Activated CD8-positive, alpha-beta T cell treated with anti-CD3 and anti-CD28 coated beads, Interleukin-2, amount 10 ng/mL, durations not matched to agents 7 days and 5 days (primary cell): ENCODE results near the gene PATZ1. TPM values are rescaled to one million over a fixed set of nuclear protein-coding genes. Genes with fewer than 3 reads are reported as not detected.

Experiments used
- ATAC-seq: fragments of 150-1000 bp; cut with Tn5 transposase; one replicate; pipeline ENCODE4 v1.10.0; 2021; ENCODE audit warnings: moderate library complexity
- CTCF ChIA-PET: fragments of 350-600 bp; sonication (Branson Sonifier 250); formaldehyde crosslinking; loops from one replicate; lab custom pipeline; 2021; ENCODE audit warnings: antibody characterized with exemption; lab: Charles Lee
- POLR2A ChIA-PET: fragments of 350-600 bp; sonication (Branson Sonifier 250); formaldehyde crosslinking; loops from one replicate; lab custom pipeline; 2021; ENCODE audit warnings: antibody characterized with exemption; lab: Charles Lee
- DNase-seq: peaks from one replicate; pipeline ENCODE4 v3.0.0-alpha.2; 2020
- H3K27ac Mint-ChIP-seq: one replicate; pipeline ENCODE4 v1.8.0; 2021; ENCODE audit warnings: mild to moderate bottlenecking, mixed read lengths
- H3K27me3 Mint-ChIP-seq: one replicate; pipeline ENCODE4 v1.8.0; 2021; ENCODE audit warnings: low read depth, mixed read lengths
- H3K36me3 Mint-ChIP-seq: one replicate; pipeline ENCODE4 v1.8.0; 2021; ENCODE audit warnings: low read depth, mixed read lengths
- H3K4me1 Mint-ChIP-seq: one replicate; pipeline ENCODE4 v1.8.0; 2021; ENCODE audit warnings: low read depth, mixed read lengths
- H3K4me3 Mint-ChIP-seq: one replicate; pipeline ENCODE4 v1.8.0; 2021; ENCODE audit warnings: mild to moderate bottlenecking, mixed read lengths
- H3K9me3 Mint-ChIP-seq: one replicate; pipeline ENCODE4 v1.8.0; 2022; ENCODE audit warnings: mixed read lengths; ENCODE audit not compliant: insufficient read depth
- total RNA-seq, 2 experiments: library from RNA; stranded (reverse); gene quantifications; one replicate each; pipeline ENCODE4 v1.2.3, GENCODE V29; 2021

The PATZ1 gene
- total RNA-seq, 2 experiments from 2014 or later: 31.0 to 31.6 TPM

GRCh38 chr22:31343235-31344191 lies 2.6 kb downstream of the PATZ1 start:
- peaks cover 48% of the 10 kb centered on the region for H3K36me3 Mint-ChIP-seq
- H3K27me3 Mint-ChIP-seq: no peaks in the 10 kb centered on the region
- DNase-seq (peak; percentile 31), ATAC-seq (no peak)
- peak overlapping the region; percentile 84 for H3K27ac Mint-ChIP-seq
- peak overlapping the region; percentile 83 for H3K4me3 Mint-ChIP-seq
- CTCF ChIA-PET: interaction anchor here (0.7 to 1.3 kb wide), 2 partner anchors 20 to 103 kb away, joined by 3 read pairs; no protein-coding TSS in a partner anchor
- POLR2A ChIA-PET: interaction anchor here (1.4 to 2.6 kb wide), 2 partner anchors 30 to 52 kb away, joined by 4 to 30 read pairs; partner anchors contain the start of gene PIK3IP1
- peaks cover 67% of the 10 kb centered on the region for H3K4me1 Mint-ChIP-seq
- no peaks in the 10 kb centered on the region for H3K9me3 Mint-ChIP-seq

GRCh38 chr22:31342389-31343140 lies 3.6 kb downstream of the PATZ1 start:
- no peaks in the 10 kb centered on the region for H3K27me3 Mint-ChIP-seq
- CTCF ChIA-PET: interaction anchor here (1.3 kb wide), 1 partner anchor 19 kb away, joined by 3 read pairs; no protein-coding TSS in a partner anchor
- peak overlapping the region; percentile 83 for H3K4me3 Mint-ChIP-seq
- peaks cover 69% of the 10 kb centered on the region for H3K4me1 Mint-ChIP-seq
- DNase-seq (no peak), ATAC-seq (no peak)
- peak overlapping the region; percentile 49 for H3K27ac Mint-ChIP-seq
- no peaks in the 10 kb centered on the region for H3K9me3 Mint-ChIP-seq
- POLR2A ChIA-PET: interaction anchor here (0.5 kb wide), 1 partner anchor 149 kb away, joined by 4 read pairs; no protein-coding TSS in a partner anchor
- H3K36me3 Mint-ChIP-seq: peaks cover 53% of the 10 kb centered on the region

GRCh38 chr22:31341386-31342088 lies 4.6 kb downstream of the PATZ1 start:
- CTCF ChIA-PET: no interaction called here
- Mint-ChIP-seq H3K27me3 (no peaks in the 10 kb centered on the region), H3K36me3 (peaks cover 62% of the 10 kb centered on the region), H3K9me3 (no peaks in the 10 kb centered on the region), H3K27ac (no peak overlapping the region), H3K4me1 (peaks cover 74% of the 10 kb centered on the region), H3K4me3 (no peak overlapping the region)
- POLR2A ChIA-PET: no interaction called here
- ATAC-seq (no peak), DNase-seq (no peak)

- H3K27ac Mint-ChIP-seq: no peak overlapping the region
- peaks cover 66% of the 10 kb centered on the region for H3K36me3 Mint-ChIP-seq
- POLR2A ChIA-PET: no interaction called here
- H3K4me3 Mint-ChIP-seq: no peak overlapping the region
- H3K9me3 Mint-ChIP-seq: no peaks in the 10 kb centered on the region
- CTCF ChIA-PET: interaction anchor here (1.2 kb wide), 1 partner anchor 27 kb away, joined by 3 read pairs; no protein-coding TSS in a partner anchor
- no peak for DNase-seq
- ATAC-seq: no peak
- peaks cover 74% of the 10 kb centered on the region for H3K4me1 Mint-ChIP-seq
- H3K27me3 Mint-ChIP-seq: no peaks in the 10 kb centered on the region
These were observed 5.3 kb downstream of the PATZ1 start for GRCh38 chr22:31340765-31341247.

DNA sequence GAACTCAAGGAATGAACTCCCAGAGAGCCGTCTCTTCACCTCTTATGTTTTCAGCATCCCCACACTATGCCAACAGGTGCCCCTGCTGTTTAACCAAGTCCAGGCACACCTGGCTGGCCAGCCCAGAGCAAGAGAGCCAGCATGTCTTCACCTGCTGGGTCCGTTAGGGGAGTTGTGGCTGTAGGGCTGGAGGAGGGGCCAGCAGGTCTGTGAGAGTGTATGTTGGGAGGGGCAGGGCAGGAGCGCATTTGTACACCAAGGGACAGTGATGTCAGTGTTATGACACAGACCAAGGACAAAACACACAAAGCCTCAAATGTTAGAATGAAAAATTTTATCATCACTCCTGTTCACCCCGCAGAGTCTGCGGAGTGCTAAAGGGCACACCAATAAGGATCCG lies 5.8 kb downstream of the PATZ1 start:
- CTCF ChIA-PET: interaction anchor here (1.2 kb wide), 1 partner anchor 27 kb away, joined by 3 read pairs; no protein-coding TSS in a partner anchor
- peaks cover 71% of the 10 kb centered on the region for H3K36me3 Mint-ChIP-seq
- no peaks in the 10 kb centered on the region for H3K27me3 Mint-ChIP-seq
- POLR2A ChIA-PET: no interaction called here
- H3K4me3 Mint-ChIP-seq: no peak overlapping the region
- H3K9me3 Mint-ChIP-seq: no peaks in the 10 kb centered on the region
- H3K27ac Mint-ChIP-seq: peak overlapping the region; percentile 55
- H3K4me1 Mint-ChIP-seq: peaks cover 72% of the 10 kb centered on the region
- ATAC-seq: no peak
- no peak for DNase-seq

GRCh38 chr22:31339148-31339832 lies 6.9 kb downstream of the PATZ1 start:
- Mint-ChIP-seq H3K9me3 (no peaks in the 10 kb centered on the region), H3K27ac (no peak overlapping the region), H3K36me3 (peaks cover 74% of the 10 kb centered on the region), H3K4me3 (no peak overlapping the region), H3K4me1 (peaks cover 63% of the 10 kb centered on the region), H3K27me3 (no peaks in the 10 kb centered on the region)
- DNase-seq: no peak
- POLR2A ChIA-PET: interaction anchor here (1.0 to 2.7 kb wide), 2 partner anchors 7 to 49 kb away, joined by 4 to 10 read pairs; partner anchors contain the start of gene PATZ1
- CTCF ChIA-PET: interaction anchor here (1.3 kb wide), 1 partner anchor 47 kb away, joined by 3 read pairs; the partner anchor contains the start of gene PIK3IP1
- ATAC-seq: no peak

- POLR2A ChIA-PET: interaction anchor here (1.2 to 2.7 kb wide), 2 partner anchors 9 to 47 kb away, joined by 4 to 10 read pairs; partner anchors contain the start of gene PATZ1
- peaks cover 71% of the 10 kb centered on the region for H3K36me3 Mint-ChIP-seq
- H3K9me3 Mint-ChIP-seq: no peaks in the 10 kb centered on the region
- H3K27ac Mint-ChIP-seq: peak overlapping the region; percentile 37
- no peak for DNase-seq
- H3K27me3 Mint-ChIP-seq: no peaks in the 10 kb centered on the region
- CTCF ChIA-PET: interaction anchor here (1.1 to 2.1 kb wide), 5 partner anchors 24 to 702 kb away, joined by 3 to 10 read pairs (median 4); partner anchors contain the start of gene SELENOM
- H3K4me3 Mint-ChIP-seq: no peak overlapping the region
- no peak for ATAC-seq
- H3K4me1 Mint-ChIP-seq: peaks cover 41% of the 10 kb centered on the region
These were observed 9.0 kb downstream of the PATZ1 start for GRCh38 chr22:31337178-31337577.

- POLR2A ChIA-PET: no interaction called here
- ATAC-seq (no peak), DNase-seq (no peak)
- Mint-ChIP-seq H3K36me3 (peaks cover 75% of the 10 kb centered on the region), H3K4me1 (peaks cover 33% of the 10 kb centered on the region), H3K27ac (no peak overlapping the region), H3K9me3 (no peaks in the 10 kb centered on the region), H3K27me3 (no peaks in the 10 kb centered on the region), H3K4me3 (no peak overlapping the region)
- CTCF ChIA-PET: interaction anchor here (1.2 kb wide), 1 partner anchor 58 kb away, joined by 5 read pairs; no protein-coding TSS in a partner anchor
These were observed 11.8 kb downstream of the PATZ1 start for GRCh38 chr22:31334329-31334728.

GRCh38 chr22:31333641-31334040 lies 12.5 kb downstream of the PATZ1 start:
- ChIA-PET POLR2A (no interaction called here), CTCF (interaction anchor here (1.2 kb wide), 1 partner anchor 59 kb away, joined by 5 read pairs; no protein-coding TSS in a partner anchor)
- Mint-ChIP-seq H3K4me1 (peaks cover 28% of the 10 kb centered on the region), H3K27me3 (no peaks in the 10 kb centered on the region), H3K36me3 (peaks cover 79% of the 10 kb centered on the region), H3K4me3 (no peak overlapping the region), H3K27ac (no peak overlapping the region), H3K9me3 (no peaks in the 10 kb centered on the region)
- DNase-seq (no peak), ATAC-seq (no peak)

- no peak for ATAC-seq
- H3K27ac Mint-ChIP-seq: no peak overlapping the region
These were observed 13.3 kb downstream of the PATZ1 start for GRCh38 chr22:31332886-31333285.

More at GRCh38 chr22:31332886-31333285, 13.3 kb downstream of the PATZ1 start:
- H3K4me1 Mint-ChIP-seq: peaks cover 21% of the 10 kb centered on the region
- no peak for DNase-seq
- no peak overlapping the region for H3K4me3 Mint-ChIP-seq
- ChIA-PET CTCF (no interaction called here), POLR2A (no interaction called here)
- no peaks in the 10 kb centered on the region for H3K27me3 Mint-ChIP-seq
- H3K36me3 Mint-ChIP-seq: peaks cover 77% of the 10 kb centered on the region
- no peaks in the 10 kb centered on the region for H3K9me3 Mint-ChIP-seq
